D721Med (cell line): ENCODE results near the gene BMPR1B.
A peak's percentile ranks its signal among the peaks of the same experiment; 100 is the strongest.

Experiments used
- DNase-seq: peaks from one replicate; pipeline ENCODE4 v3.0.0; 2011; ENCODE audit warnings: low spot score; ENCODE audit not compliant: insufficient read length
- FAIRE-seq: peaks from 2 replicates; lab custom pipeline; 2011; peaks lifted over from hg19 to GRCh38; lab: Jason Lieb, UNC
- TF ChIP-seq, protein P1 (sequence below): IDR thresholded peaks from 2 replicates; pipeline ENCODE4 v1.5.1; 2012; ENCODE audit warnings: mild to moderate bottlenecking, control low read depth; ENCODE audit not compliant: insufficient read depth; ENCODE audit errors: missing control alignments

Gene BMPR1B

GRCh38 chr4:95151255-95151654 lies 393.5 kb downstream of the BMPR1B start:
- DNase-seq (no peak), FAIRE-seq (no peak)
- TF ChIP-seq, protein P1, sequence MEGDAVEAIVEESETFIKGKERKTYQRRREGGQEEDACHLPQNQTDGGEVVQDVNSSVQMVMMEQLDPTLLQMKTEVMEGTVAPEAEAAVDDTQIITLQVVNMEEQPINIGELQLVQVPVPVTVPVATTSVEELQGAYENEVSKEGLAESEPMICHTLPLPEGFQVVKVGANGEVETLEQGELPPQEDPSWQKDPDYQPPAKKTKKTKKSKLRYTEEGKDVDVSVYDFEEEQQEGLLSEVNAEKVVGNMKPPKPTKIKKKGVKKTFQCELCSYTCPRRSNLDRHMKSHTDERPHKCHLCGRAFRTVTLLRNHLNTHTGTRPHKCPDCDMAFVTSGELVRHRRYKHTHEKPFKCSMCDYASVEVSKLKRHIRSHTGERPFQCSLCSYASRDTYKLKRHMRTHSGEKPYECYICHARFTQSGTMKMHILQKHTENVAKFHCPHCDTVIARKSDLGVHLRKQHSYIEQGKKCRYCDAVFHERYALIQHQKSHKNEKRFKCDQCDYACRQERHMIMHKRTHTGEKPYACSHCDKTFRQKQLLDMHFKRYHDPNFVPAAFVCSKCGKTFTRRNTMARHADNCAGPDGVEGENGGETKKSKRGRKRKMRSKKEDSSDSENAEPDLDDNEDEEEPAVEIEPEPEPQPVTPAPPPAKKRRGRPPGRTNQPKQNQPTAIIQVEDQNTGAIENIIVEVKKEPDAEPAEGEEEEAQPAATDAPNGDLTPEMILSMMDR = no peak

DNA sequence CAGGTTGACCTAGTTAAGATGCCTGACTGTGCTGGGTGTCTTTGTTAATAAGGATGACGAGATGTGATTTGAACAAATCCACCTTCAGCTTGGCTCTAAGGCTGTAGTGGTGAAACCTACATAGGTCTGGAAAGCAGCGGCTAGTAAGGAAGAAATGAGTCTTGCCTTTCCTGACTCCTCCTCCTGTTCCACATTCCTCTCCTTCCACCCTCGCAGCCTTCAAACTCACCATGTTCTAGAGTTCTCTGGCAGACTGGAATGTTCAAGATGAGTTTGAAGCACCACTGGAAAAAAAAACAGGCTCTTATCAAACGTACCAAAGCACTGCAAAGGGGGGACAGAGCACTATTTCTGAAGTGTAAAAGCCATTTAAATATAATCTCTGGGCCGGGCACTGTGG lies 395.4 kb downstream of the BMPR1B start:
- FAIRE-seq (no peak), DNase-seq (no peak)
- TF ChIP-seq, protein P1 = no peak

DNA sequence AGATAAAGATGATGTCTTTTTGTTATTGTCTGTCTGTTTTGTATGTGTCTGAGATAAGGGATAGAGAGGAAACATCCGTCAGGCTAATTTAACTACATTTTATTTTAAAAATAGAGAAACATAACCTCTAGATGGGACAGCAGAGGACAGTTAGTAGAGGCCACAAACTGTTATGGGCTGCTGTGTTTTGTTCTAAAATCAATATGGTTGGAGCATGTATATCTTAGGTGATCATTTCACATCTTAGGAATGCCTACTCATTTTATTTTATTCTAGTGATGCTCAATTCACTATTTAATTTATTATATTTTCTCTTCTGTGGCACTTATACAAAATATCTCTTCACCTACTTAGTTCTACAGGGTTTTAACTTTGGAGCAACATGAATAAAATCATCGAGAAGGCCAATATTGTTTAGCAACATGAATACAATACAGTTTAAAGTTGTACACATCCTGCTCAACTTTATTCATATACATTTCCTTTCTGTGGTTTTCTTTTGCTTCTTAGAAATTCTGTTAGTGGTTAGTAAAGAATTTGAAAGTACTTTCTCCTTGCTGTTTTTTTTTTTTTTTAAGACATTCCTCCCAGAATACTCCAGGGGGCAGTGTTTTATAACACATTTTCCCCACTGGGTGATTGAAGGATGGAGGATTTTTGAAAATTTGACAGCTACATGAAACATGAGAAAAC lies 398.1 kb downstream of the BMPR1B start:
- DNase-seq = no peak
- FAIRE-seq = peak; percentile 86
- TF ChIP-seq, protein P1 = peak; percentile 61

DNA sequence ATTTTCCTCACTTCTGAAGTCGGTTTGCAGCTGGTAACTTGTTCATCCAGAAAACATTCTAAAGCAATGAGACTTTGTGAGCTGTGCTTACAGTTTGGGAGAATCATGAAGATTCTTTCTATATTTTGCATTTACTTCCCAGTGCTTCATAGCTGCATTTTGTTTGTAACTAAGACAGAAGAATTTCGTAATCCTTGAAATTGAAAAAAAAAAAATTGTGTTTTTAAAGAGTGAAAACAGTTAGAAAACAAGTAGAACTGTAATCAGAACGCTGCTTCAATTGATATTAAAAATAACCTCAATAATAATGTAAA lies 398.7 kb downstream of the BMPR1B start:
- TF ChIP-seq, protein P1 = no peak
- no peak for DNase-seq
- FAIRE-seq = no peak

- FAIRE-seq = no peak
Measured at GRCh38 chr4:95157596-95157995, 399.8 kb downstream of the BMPR1B start.

GRCh38 chr4:95158045-95158444 lies 400.3 kb downstream of the BMPR1B start:
- no peak for DNase-seq
- no peak for FAIRE-seq
- TF ChIP-seq, protein P1 = no peak

More at GRCh38 chr4:95157596-95157995, 399.8 kb downstream of the BMPR1B start:
- TF ChIP-seq, protein P1 = no peak
- DNase-seq = no peak

DNA sequence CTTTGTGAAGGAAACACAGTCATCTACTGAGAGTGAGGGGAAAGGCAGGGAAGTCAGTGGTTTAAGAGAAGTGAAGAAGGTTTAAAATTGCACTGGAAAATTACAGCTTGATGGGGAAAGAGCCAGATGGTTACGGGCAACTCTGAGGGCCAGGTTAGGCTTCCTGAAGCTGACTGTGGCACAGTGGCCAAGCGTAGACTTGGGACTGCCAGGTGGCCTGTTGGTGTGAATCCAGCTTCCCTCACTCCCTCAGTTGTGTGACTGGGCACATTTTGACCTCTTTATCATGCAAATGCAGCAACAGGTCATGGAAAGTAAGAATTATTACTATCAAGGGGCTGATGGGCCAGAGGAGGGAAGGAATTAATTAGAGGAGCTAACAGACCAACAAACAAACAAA lies 400.9 kb downstream of the BMPR1B start:
- TF ChIP-seq, protein P1 = no peak
- no peak for FAIRE-seq
- no peak for DNase-seq
